ENCODE results near the gene LYRM2. TPM values are rescaled to one million over a fixed set of nuclear protein-coding genes. Genes with fewer than 3 reads are reported as not detected.

LYRM2 gene
- total RNA-seq, 1 donor from 2014 or later = 29.8 TPM

GRCh38 chr6:89602166-89602565 lies 36.4 kb downstream of the LYRM2 start:
- DNase-seq (ENCODE audit: low spot score) = no peak
- intact Hi-C loops (cut with DNase I) = no loop called here
- ATAC-seq = no peak

- intact Hi-C loops (cut with DNase I) = no loop called here
- DNase-seq (ENCODE audit: low spot score) = no peak
- peak; percentile 80 for ATAC-seq
These were observed 38.8 kb downstream of the LYRM2 start for GRCh38 chr6:89599727-89600126.

DNA sequence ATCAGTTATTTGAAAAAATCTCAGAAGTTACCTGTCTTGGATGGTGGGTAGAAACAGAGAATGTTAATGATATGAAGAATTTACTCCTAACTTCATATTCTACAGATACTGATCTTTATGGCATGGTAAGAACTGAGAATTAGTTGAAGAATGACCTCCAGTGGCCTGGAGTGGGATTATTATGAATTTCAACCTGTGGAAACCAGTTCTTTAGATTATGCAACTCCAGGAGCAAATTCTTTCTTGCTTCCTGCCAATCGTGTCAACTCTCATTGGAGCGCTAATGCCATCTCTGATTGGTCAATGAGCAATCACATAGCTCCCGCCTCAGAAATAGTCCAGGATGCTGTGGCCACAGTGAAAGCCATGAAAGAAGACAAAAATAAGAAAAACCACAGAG lies 40.6 kb downstream of the LYRM2 start:
- no peak for DNase-seq (ENCODE audit: low spot score)
- peak; percentile 45 for ATAC-seq
- intact Hi-C loops (cut with DNase I) = no loop called here

DNA sequence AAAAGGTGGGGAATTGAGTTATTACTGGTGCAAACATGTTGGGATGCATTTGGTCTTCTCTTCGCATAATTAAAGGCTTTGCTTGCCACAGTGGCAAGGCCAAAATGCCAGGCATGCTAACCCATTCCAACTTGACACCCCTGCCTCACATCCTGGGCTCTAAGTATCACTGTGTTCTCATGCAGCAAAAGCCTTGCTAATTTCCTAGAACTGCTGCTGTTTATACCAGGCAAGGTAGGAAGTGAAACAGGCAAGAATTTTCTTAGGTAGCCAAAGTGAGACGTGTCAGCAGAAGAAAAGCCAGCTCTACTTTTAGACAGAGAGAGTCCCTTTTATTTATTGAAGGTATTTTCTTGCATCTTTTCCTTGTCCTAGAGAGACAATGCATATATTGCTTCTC lies 41.2 kb downstream of the LYRM2 start:
- no peak for DNase-seq (ENCODE audit: low spot score)
- intact Hi-C loops (cut with DNase I) = no loop called here
- ATAC-seq = no peak

DNA sequence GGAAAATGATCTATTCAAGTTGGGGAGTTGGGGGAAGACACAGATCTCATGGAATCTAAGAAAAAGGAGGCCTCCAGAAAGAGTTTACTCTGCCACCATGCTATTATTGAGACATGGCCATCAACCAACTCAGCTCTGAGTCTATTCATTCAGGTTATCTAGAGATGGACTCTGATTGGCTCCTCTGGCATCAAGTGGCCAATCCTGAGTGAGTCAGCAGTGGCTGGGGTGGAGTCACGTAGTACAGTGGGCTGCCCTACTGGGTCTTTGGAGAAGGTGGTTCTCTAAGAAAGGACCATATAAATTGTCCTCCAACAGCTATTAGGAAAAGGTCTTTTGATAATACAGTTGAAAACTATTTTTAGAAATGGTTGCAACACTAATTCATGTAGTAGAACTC lies 42.1 kb downstream of the LYRM2 start:
- intact Hi-C loops (cut with DNase I) = no loop called here
- DNase-seq (ENCODE audit: low spot score) (no peak), ATAC-seq (no peak)

- intact Hi-C loops (cut with DNase I) = no loop called here
- ATAC-seq (no peak), DNase-seq (ENCODE audit: low spot score) (no peak)
These were observed 42.5 kb downstream of the LYRM2 start for GRCh38 chr6:89596056-89596455.

- no peak for ATAC-seq
- no peak for DNase-seq (ENCODE audit: low spot score)
- intact Hi-C loops (cut with DNase I) = no loop called here
These were observed 46.8 kb downstream of the LYRM2 start for GRCh38 chr6:89591745-89592144.

GRCh38 chr6:89590133-89590532 lies 48.4 kb downstream of the LYRM2 start:
- ATAC-seq (no peak), DNase-seq (ENCODE audit: low spot score) (no peak)
- intact Hi-C loops (cut with DNase I) = no loop called here

GRCh38 chr6:89589297-89590025 lies 49.1 kb downstream of the LYRM2 start:
- intact Hi-C loops (cut with DNase I) = no loop called here
- DNase-seq (ENCODE audit: low spot score) (no peak), ATAC-seq (no peak)

GRCh38 chr6:89585154-89585553 lies 53.4 kb downstream of the LYRM2 start:
- ATAC-seq (no peak), DNase-seq (ENCODE audit: low spot score) (no peak)
- intact Hi-C loops (cut with DNase I) = no loop called here

DNA sequence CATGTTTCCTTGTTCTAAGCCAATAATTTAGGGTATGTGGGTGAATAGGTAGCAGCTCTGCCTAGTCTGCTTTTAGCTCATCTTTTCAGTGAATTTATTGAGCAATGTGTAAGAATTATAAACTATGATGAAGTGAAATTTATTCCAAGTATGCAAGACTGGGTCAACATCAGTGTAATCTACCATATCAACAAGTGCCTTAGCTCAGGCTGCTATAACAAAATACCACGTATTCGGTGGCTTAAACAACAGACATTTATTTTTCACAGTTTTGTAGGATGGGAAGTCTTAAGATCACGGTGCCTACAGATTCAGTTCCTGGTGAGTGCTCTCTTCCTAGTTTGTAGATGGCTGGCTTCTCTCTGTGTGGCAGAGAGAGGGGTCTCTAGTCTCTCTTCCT lies 54.0 kb downstream of the LYRM2 start:
- intact Hi-C loops (cut with DNase I) = no loop called here
- DNase-seq (ENCODE audit: low spot score) = no peak
- no peak for ATAC-seq

GRCh38 chr6:89583559-89583958 lies 55.0 kb downstream of the LYRM2 start:
- no peak for DNase-seq (ENCODE audit: low spot score)
- no peak for ATAC-seq
- intact Hi-C loops (cut with DNase I) = no loop called here

DNA sequence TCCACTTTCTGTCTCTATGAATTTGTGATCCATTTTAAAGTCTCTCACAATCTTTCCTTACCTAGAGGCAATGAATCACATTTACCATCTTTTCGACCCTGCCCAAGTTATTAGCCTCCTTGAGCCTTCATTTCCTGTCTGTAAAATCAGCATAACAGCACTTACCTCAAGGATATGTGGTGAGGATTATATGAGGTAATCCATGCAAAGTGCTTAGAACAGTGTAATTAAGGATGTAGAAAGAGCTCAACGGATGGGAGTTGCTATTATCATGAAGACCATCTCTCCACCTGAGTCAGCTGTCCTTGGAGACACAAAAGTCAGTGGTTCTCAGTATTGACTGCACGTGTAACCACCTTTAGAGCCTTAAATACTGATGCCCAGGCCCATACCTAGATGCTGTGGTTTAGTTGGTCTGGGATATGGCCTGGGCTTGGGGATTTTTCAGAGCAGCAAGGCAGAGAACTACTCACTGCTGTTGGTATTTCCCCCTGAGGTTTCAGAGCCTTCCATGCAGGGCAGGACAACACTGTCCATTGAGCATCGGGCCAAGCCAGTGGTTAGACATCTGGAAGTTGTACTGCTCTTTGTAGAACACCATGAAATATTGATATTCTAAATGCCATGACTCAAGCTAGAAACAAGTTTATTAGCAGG lies 55.8 kb downstream of the LYRM2 start:
- DNase-seq (ENCODE audit: low spot score) (no peak), ATAC-seq (peak; percentile 52)
- intact Hi-C loops (cut with DNase I) = no loop called here

GRCh38 chr6:89581689-89582088 lies 56.9 kb downstream of the LYRM2 start:
- intact Hi-C loops (cut with DNase I) = no loop called here
- DNase-seq (ENCODE audit: low spot score) = no peak
- no peak for ATAC-seq

DNA sequence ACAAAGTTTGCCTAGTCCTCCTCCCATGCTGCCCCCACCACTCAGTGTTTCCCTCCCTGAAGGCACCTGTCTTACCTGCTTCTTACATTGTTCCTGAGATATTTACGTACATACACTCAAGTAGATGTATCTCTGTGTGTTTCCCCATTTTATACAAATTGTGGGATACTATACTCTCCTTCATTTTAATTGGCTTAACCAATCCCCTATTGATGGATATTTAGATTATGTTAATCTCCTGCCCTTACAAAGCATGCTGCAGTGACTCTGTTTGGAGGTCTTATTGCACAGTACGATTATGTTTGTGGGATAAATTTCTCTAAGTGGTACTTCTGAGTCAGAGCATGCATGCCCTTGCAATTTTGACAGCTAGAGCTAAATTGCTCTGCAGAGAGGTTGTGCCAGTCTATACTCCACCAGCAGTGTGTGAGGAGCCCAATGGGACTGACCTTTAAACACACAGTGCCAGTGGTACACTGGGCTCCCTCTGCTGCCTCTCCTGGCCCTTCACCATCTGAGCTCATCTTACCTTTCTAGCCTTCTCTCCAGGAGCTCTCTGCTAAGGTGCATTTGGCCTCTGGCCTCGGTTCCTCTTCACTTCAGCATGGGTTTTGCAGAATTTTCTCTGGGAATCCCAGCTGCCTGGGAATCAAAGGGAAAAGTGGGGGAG lies 57.4 kb downstream of the LYRM2 start:
- no peak for DNase-seq (ENCODE audit: low spot score)
- ATAC-seq = no peak
- intact Hi-C loops (cut with DNase I) = no loop called here

DNA sequence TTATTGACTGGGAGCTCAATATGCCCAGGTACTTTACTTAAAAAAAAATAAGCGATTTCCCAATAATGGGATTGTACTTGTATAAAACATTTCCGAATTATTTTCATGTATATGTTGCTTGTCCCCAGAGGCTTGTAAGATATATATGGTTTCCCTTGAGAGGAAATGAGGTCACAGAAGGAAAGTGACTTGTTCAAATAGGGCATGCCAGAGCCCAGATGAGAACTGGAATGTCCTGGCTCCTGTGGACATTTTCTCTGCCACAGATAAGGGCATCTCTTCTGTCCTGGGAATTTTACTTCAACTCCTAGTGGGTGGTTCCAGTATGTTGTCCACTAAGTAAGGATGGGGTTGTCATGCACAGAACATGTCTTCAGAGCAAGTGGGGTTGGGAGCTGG lies 63.0 kb downstream of the LYRM2 start:
- intact Hi-C loops (cut with DNase I) = no loop called here
- DNase-seq (ENCODE audit: low spot score) = no peak
- ATAC-seq = no peak

GRCh38 chr6:89574910-89575561 lies 63.5 kb downstream of the LYRM2 start:
- intact Hi-C loops (cut with DNase I) = no loop called here
- DNase-seq (ENCODE audit: low spot score) = no peak
- no peak for ATAC-seq

DNA sequence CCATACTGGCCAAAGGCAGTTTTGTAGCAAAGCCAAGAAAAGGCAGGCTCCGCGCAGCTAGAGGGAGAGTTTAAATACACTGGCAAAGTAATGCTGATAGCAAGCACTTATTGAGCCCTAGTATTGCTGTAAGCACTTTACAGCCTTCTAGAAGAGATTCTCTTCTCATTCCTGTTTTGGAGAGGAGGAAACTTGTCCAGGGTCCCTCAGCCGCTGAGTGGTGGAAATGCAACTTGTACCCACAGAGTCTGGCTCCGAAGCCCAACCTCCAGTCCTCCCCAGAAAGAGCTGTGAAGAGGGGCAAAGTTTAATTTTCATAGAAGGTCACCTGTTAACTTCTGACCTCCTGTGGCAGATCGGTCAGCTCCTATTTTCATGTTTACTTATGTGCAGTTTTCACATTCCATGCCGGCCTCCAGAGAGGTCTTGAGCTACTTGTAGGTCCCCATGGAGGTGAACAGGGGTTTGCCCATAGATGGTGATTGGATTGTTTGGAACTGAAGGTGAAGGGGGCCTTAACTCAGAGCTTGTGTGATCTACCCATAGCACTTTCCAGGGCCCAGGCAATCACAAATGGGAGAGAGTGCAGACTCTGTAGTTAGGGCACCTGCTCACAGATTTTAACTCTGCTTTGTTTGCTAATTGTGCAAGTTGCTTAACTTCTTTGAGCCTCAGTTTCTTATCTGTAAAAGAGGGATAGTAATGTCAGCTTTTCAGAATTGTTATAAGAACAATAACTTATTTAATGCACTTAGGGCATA lies 70.7 kb downstream of the LYRM2 start:
- no peak for ATAC-seq
- no peak for DNase-seq (ENCODE audit: low spot score)
- intact Hi-C loops (cut with DNase I) = no loop called here

DNA sequence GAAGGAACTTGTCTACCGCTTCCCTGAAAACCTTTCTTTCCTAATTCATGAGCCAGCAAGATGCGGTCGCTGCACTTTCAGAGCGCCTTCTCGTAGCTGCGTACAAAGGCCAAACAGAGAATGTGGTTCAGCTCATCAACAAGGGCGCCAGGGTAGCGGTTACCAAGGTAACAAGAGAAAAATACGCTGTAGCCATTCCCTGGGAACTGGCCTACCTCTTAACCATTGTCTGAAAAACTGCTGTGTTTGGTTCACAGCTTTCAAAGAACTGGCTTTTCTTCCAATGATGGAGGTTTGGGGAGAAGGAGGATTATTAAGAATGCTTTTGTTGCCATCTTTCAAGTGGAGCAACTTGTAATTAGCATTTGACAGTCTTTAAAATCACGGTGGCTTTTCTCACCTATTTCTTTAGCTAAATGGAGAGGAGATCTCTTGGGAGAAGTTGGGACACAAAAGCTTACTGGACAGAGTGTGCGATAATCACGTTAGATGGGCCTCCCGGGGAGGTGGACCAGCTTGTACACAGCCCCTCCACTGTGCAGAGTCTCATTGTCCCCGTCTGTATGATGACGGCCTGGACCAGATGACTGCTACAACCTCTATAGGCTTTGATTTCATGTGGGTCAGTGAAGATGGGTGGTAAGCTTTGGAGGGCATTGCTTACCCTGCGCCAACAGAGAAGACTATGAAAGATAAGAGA lies 71.5 kb downstream of the LYRM2 start:
- intact Hi-C loops (cut with DNase I) = no loop called here
- no peak for ATAC-seq

More for the DNA sequence above, 71.5 kb downstream of the LYRM2 start:
- no peak for DNase-seq (ENCODE audit: low spot score)

Measured in sciatic nerve (tissue), 2 donors.